Stimulated activated CD4-positive, alpha-beta T cell treated with anti-CD3 and anti-CD28 coated beads, Interleukin-1b, Interleukin-23, amount 100 ng/mL, for 48 hours (primary cell): Measurements from ENCODE around the gene ZMYND8.
A peak's percentile ranks its signal among the peaks of the same experiment; 100 is the strongest.
"Not testable (repeated sequence)": the region's sequence is repeated elsewhere in the genome, so short reads cannot be mapped to it uniquely, and the experiment has no call there.

Experiments used
- DNase-seq: peaks from one replicate; pipeline ENCODE4 v3.0.0-alpha.2; 2020

Gene ZMYND8

GRCh38 chr20:47356526-47357295 lies at the start of gene ZMYND8:
Gene ZMYND8, minus strand, starts transcription at chr20:47356699. Its CDS starts 29 bp downstream, at chr20:47356670.
- peak; percentile 95 for DNase-seq

- DNase-seq, result no peak
Measured at GRCh38 chr20:47405775-47406325, 49.4 kb upstream of the ZMYND8 start.

- peak; percentile 30 for DNase-seq
Measured at GRCh38 chr20:47400685-47401084, 44.2 kb upstream of the ZMYND8 start.

GRCh38 chr20:47397652-47398301 lies 41.3 kb upstream of the ZMYND8 start:
- no peak for DNase-seq

- DNase-seq, result no peak
Measured at GRCh38 chr20:47396762-47397476, 40.4 kb upstream of the ZMYND8 start.

GRCh38 chr20:47393796-47394514 lies 37.5 kb upstream of the ZMYND8 start:
- not testable (repeated sequence) for DNase-seq

- DNase-seq, result no peak
Measured at GRCh38 chr20:47392721-47393073, 36.2 kb upstream of the ZMYND8 start.

- DNase-seq, result peak; percentile 38
Measured at GRCh38 chr20:47392015-47392720, 35.7 kb upstream of the ZMYND8 start.

GRCh38 chr20:47391276-47392010 lies 34.9 kb upstream of the ZMYND8 start:
- DNase-seq, result no peak

- no peak for DNase-seq
Measured at GRCh38 chr20:47389867-47390347, 33.4 kb upstream of the ZMYND8 start.

GRCh38 chr20:47385968-47386367 lies 29.5 kb upstream of the ZMYND8 start:
- not testable (repeated sequence) for DNase-seq

GRCh38 chr20:47382746-47383415 lies 26.4 kb upstream of the ZMYND8 start:
- no peak for DNase-seq

- DNase-seq, result no peak
Measured at GRCh38 chr20:47380481-47380880, 24.0 kb upstream of the ZMYND8 start.

- DNase-seq, result no peak
Measured at GRCh38 chr20:47379433-47380150, 23.1 kb upstream of the ZMYND8 start.

GRCh38 chr20:47377122-47377722 lies 20.7 kb upstream of the ZMYND8 start:
- no peak for DNase-seq

GRCh38 chr20:47376096-47376643 lies 19.7 kb upstream of the ZMYND8 start:
- DNase-seq, result not testable (repeated sequence)

GRCh38 chr20:47374121-47374520 lies 17.6 kb upstream of the ZMYND8 start:
- DNase-seq, result not testable (repeated sequence)

GRCh38 chr20:47373206-47373733 lies 16.8 kb upstream of the ZMYND8 start:
- no peak for DNase-seq
